Stomach (tissue), 4 donors: ENCODE results near the gene FRAT1.

ENCODE experiments used
- CTCF ChIP-seq, 7 experiments: fragments of 450-650 bp in 4 of 7; fragments of 200-600 bp in 3 of 7; sonication (generic) in 3 of 7; IDR thresholded peaks; one replicate each; pipeline ENCODE4 v1.5.1; 2016 to 2019; ENCODE audit warnings: antibody characterized with exemption in 7 of 7, control low read depth in 2 of 7, mild to moderate bottlenecking in 1 of 7
- EP300 ChIP-seq: sonication (generic); formaldehyde crosslinking; IDR thresholded peaks from one replicate; pipeline ENCODE4 v1.6.1; 2017; ENCODE audit warnings: antibody characterized with exemption
- POLR2A ChIP-seq, 4 donors: fragments of 450-650 bp; IDR thresholded peaks; one replicate each; pipeline ENCODE4 v1.6.1; 2016; ENCODE audit warnings: antibody characterized with exemption in 4 of 4, control low read depth in 2 of 4, mild to moderate bottlenecking in 1 of 4, moderate library complexity in 1 of 4
- POLR2AphosphoS5 ChIP-seq, 3 donors: sonication (generic); formaldehyde crosslinking; IDR thresholded peaks; one replicate each; pipeline ENCODE4 v1.6.1; 2016; ENCODE audit warnings: antibody characterized with exemption in 3 of 3

- TF ChIP-seq POLR2AphosphoS5 (IDR thresholded peaks at IDR 0.05) (no peak), CTCF (IDR thresholded peaks at IDR 0.05) (no peak), POLR2A (IDR thresholded peaks at IDR 0.05) (no peak), EP300 (no peak)
These were observed 18.1 kb upstream of the FRAT1 start for GRCh38 chr10:97300980-97301379.
